Measurements from ENCODE around the gene SKOR1.

SKOR1 gene

DNA sequence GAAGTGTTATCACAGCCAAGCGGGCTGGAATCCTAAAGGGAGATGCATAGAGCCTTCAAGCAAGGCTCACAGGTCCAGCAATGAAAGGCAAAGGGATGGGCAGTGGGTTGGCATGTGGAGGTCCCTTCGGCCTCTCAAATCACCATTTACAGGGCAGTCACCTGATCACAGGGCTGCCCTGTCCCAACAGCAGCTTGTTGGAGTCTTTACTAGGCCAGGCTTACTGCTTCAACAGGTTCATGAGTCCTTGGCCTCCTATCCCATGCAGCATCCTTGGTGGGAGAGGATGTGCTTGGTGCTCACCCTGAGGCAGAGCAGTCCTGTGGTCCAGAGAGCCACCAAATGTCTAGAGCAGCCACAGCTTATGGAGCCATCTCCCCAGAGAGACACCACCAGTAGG, 24.2 kb upstream of the SKOR1 start:
- no peak overlapping the region for H3K9ac ChIP-seq (ENCODE audit: low read depth, low read length)
- no peaks in the 10 kb centered on the region for H3K9me3 ChIP-seq (ENCODE audit: insufficient read depth, low read length, severe bottlenecking)
- DNase-seq (no peak), ATAC-seq (ENCODE audit: insufficient read depth, low read depth) (no peak)
- H2AFZ ChIP-seq (ENCODE audit: low read depth, low read length): no peak overlapping the region
- no peak overlapping the region for H3K4me3 ChIP-seq (ENCODE audit: low read depth in 1 of 2, low read length in 2 of 2)
- H3K4me1 ChIP-seq (ENCODE audit: insufficient read depth, low read length): peaks cover 28% of the 10 kb centered on the region
- peaks cover 4% of the 10 kb centered on the region; the same call in 1 of the 2 replicates for H3K36me3 ChIP-seq (ENCODE audit: insufficient read depth, low read length)
- H4K20me1 ChIP-seq (ENCODE audit: insufficient read depth, low read length): no peaks in the 10 kb centered on the region
- H3K27me3 ChIP-seq (ENCODE audit: insufficient read depth, low read length, poor library complexity): no peaks in the 10 kb centered on the region
- no peaks in the 10 kb centered on the region for H3K79me2 ChIP-seq (ENCODE audit: insufficient read depth, low read length)
- no peak for TF ChIP-seq EZH2 (IDR thresholded peaks at IDR 0.05; ENCODE audit: borderline replicate concordance, low read depth, low read length, severe bottlenecking)
- TF ChIP-seq, protein P1, sequence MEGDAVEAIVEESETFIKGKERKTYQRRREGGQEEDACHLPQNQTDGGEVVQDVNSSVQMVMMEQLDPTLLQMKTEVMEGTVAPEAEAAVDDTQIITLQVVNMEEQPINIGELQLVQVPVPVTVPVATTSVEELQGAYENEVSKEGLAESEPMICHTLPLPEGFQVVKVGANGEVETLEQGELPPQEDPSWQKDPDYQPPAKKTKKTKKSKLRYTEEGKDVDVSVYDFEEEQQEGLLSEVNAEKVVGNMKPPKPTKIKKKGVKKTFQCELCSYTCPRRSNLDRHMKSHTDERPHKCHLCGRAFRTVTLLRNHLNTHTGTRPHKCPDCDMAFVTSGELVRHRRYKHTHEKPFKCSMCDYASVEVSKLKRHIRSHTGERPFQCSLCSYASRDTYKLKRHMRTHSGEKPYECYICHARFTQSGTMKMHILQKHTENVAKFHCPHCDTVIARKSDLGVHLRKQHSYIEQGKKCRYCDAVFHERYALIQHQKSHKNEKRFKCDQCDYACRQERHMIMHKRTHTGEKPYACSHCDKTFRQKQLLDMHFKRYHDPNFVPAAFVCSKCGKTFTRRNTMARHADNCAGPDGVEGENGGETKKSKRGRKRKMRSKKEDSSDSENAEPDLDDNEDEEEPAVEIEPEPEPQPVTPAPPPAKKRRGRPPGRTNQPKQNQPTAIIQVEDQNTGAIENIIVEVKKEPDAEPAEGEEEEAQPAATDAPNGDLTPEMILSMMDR (IDR thresholded peaks at IDR 0.05; ENCODE audit: borderline replicate concordance, extremely low read depth, low read length, poor library complexity, severe bottlenecking): no peak
- H3K27ac ChIP-seq (ENCODE audit: low read length): no peak overlapping the region
- no peak overlapping the region for H3K4me2 ChIP-seq (ENCODE audit: insufficient read depth, low read length)

DNA sequence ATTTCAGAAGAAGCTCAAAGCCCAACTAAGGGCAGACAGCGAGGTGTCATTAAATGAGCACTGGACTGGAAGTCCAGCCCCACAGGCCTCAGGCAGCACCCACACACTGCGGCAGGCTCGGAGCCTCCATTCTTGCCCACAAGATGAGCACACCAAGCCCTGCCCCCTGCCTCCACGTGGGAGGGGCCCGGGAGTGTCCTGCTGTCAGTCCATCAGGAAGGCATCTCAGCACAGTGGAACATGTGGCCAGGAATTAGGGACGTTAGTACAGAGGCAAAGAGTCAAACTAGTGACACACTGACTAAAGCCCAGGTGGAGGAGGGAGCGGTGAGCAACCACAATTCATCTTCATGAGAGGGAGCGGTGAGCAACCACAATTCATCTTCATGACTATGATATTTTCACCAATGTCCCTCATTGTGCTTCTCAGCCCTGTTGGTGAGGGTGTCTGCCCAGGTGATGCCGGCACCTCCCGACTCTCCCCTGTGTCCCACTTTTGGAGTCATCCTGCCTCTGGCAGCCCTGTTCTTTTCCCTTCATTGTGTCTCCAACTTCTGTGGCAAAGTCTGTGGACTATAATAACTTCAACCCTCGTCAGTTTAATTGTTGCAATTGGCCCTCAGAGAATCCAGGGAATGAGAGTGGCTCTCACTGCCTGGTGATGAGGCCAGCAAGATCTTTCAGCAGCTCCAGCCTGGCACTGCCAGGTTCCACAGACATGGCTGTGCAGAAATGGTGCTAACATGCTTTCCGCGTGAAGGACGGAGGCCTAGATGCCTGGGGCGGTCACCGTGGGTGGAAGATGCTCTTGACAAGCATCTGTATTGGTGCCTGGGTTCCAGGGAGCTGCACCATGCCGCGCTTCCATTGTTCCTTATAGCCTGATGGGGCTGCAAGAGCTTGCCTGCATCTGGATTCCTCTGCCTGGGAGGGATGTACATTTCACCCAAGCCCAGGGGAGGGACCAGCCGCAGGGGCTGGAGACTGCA, 23.1 kb upstream of the SKOR1 start:
- Histone ChIP-seq H3K9ac (ENCODE audit: low read depth, low read length) (no peak overlapping the region), H3K79me2 (ENCODE audit: insufficient read depth, low read length) (no peaks in the 10 kb centered on the region), H4K20me1 (ENCODE audit: insufficient read depth, low read length) (no peaks in the 10 kb centered on the region), H3K4me2 (ENCODE audit: insufficient read depth, low read length) (no peak overlapping the region), H3K4me1 (ENCODE audit: insufficient read depth, low read length) (peaks cover 18% of the 10 kb centered on the region), H2AFZ (ENCODE audit: low read depth, low read length) (no peak overlapping the region), H3K9me3 (ENCODE audit: insufficient read depth, low read length, severe bottlenecking) (no peaks in the 10 kb centered on the region), H3K36me3 (ENCODE audit: insufficient read depth, low read length) (peaks cover 6% of the 10 kb centered on the region), H3K4me3 (ENCODE audit: low read depth in 1 of 2, low read length in 2 of 2) (no peak overlapping the region), H3K27me3 (ENCODE audit: insufficient read depth, low read length, poor library complexity) (no peaks in the 10 kb centered on the region), H3K27ac (ENCODE audit: low read length) (peak overlapping the region; percentile 54; the same call in 1 of the 2 replicates)
- DNase-seq (no peak), ATAC-seq (ENCODE audit: insufficient read depth, low read depth) (no peak)
- TF ChIP-seq, protein P1 (IDR thresholded peaks at IDR 0.05; ENCODE audit: borderline replicate concordance, extremely low read depth, low read length, poor library complexity, severe bottlenecking): no peak
- TF ChIP-seq EZH2 (IDR thresholded peaks at IDR 0.05; ENCODE audit: borderline replicate concordance, low read depth, low read length, severe bottlenecking): no peak

DNA sequence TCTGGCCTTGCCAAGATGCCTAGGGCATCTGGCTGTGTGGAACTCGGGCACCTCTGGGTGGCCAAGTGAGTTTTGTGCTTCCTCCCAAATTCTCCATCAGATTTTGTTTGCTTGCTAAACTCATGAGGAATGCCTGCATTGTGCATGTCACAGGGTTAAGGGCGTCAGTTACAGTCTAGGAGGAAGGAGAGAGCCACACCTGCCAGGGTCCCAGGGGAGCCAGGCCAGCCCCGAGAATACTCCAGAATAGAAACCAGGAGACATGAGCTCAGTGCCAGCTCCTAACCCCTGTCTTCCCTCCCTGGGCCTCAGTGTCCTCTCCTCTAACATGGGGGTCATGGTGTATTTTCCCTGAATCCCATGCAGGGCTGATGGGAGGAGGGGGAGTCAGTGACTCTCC, 22.0 kb upstream of the SKOR1 start:
- Histone ChIP-seq H3K4me3 (ENCODE audit: low read depth in 1 of 2, low read length in 2 of 2) (no peak overlapping the region), H3K36me3 (ENCODE audit: insufficient read depth, low read length) (peaks cover 4% of the 10 kb centered on the region), H3K27ac (ENCODE audit: low read length) (peak overlapping the region; percentile 54), H3K79me2 (ENCODE audit: insufficient read depth, low read length) (no peaks in the 10 kb centered on the region), H3K27me3 (ENCODE audit: insufficient read depth, low read length, poor library complexity) (no peaks in the 10 kb centered on the region), H3K4me1 (ENCODE audit: insufficient read depth, low read length) (peaks cover 18% of the 10 kb centered on the region), H3K9me3 (ENCODE audit: insufficient read depth, low read length, severe bottlenecking) (no peaks in the 10 kb centered on the region), H3K4me2 (ENCODE audit: insufficient read depth, low read length) (no peak overlapping the region), H2AFZ (ENCODE audit: low read depth, low read length) (no peak overlapping the region), H3K9ac (ENCODE audit: low read depth, low read length) (no peak overlapping the region), H4K20me1 (ENCODE audit: insufficient read depth, low read length) (no peaks in the 10 kb centered on the region)
- ATAC-seq (ENCODE audit: insufficient read depth, low read depth) (no peak), DNase-seq (no peak)
- TF ChIP-seq EZH2 (IDR thresholded peaks at IDR 0.05; ENCODE audit: borderline replicate concordance, low read depth, low read length, severe bottlenecking): no peak
- TF ChIP-seq, protein P1 (IDR thresholded peaks at IDR 0.05; ENCODE audit: borderline replicate concordance, extremely low read depth, low read length, poor library complexity, severe bottlenecking): no peak
